Measurements from ENCODE around the gene RNF14. TPM values are rescaled to one million over a fixed set of nuclear protein-coding genes. Genes with fewer than 3 reads are reported as not detected.

Gene RNF14
- total and polyA plus RNA-seq, 2 of the 8 experiments (the other 6 are each of a cell fraction or from before 2014, with no cell fraction given) = 4.7 to 20.2 TPM

DNA sequence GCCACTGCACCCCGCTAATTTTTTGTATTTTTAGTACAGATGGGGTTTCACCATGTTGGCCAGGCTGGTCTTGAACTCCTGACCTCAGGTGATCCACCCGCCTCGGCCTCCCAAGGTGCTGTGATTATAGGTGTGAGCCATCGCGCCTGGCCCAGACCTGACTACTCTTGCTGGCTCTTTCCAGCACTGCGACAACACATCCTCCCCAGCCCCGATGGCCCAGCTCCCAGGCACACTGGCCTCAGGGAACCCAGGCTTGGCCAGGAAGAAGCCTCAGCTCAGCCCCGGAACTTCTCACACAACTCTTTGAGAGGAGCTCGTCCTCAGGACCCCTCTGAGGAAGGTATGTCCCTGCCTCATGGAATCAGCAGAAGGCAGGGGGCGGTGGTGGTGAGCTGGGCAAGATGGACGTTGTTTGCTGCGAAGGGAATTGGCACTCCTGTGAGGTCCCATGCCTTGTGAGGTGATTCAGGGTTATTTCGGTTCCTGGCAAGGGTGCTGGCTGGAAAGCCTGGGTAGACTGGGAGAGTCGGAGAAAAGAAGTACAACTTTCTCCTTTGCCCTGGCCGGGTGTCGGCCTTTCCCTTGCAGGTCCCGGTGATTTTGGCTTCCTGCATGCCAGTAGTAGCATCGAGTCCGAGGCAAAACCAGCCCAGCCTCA lies 39.4 kb upstream of the RNF14 start:
- Histone ChIP-seq H3K27ac (ENCODE audit: low read depth, low read length) (no peak overlapping the region), H4K20me1 (replicated peaks in 1 of 2; ENCODE audit: control insufficient read depth in 1 of 2, insufficient read depth in 2 of 2, low read length in 2 of 2) (peaks cover 0 to 3% of the 10 kb centered on the region in 2 experiments), H2BK12ac (ENCODE audit: low read depth, low read length) (no peak overlapping the region), H3K4ac (replicated peaks; ENCODE audit: insufficient read length, low read depth, low read length) (no peak overlapping the region), H4K5ac (ENCODE audit: insufficient read length, low read depth, low read length) (no peak overlapping the region), H3K56ac (replicated peaks; ENCODE audit: insufficient read length, low read depth, low read length) (no peak overlapping the region), H3K4me1 (replicated peaks in 1 of 4; ENCODE audit: control insufficient read depth in 3 of 4, insufficient read depth in 4 of 4, low read length in 3 of 4) (no peaks in the 10 kb centered on the region), H2AK5ac (ENCODE audit: low read depth, low read length) (no peak overlapping the region), H4K91ac (replicated peaks; ENCODE audit: insufficient read length, low read length) (no peak overlapping the region), H3K9ac (replicated peaks in 1 of 4; ENCODE audit: extremely low read depth in 1 of 4, low read depth in 3 of 4, low read length in 3 of 4) (no peak overlapping the region), H2AFZ (ENCODE audit: low read length) (no peak overlapping the region), H3K79me2 (ENCODE audit: control insufficient read depth in 1 of 2, insufficient read depth in 2 of 2, low read length in 2 of 2) (peaks cover 1 to 5% of the 10 kb centered on the region in 2 experiments; a peak in 1 of 4 replicates), H3K36me3 (ENCODE audit: control insufficient read depth in 2 of 4, insufficient read depth in 4 of 4, low read length in 3 of 4) (peaks cover 31 to 87% (median 67%) of the 10 kb centered on the region in 4 experiments), H2BK15ac (ENCODE audit: low read length) (no peak overlapping the region), H3K4me2 (ENCODE audit: insufficient read depth in 1 of 2, low read depth in 2 of 2, low read length in 2 of 2) (no peak overlapping the region), H2BK120ac (replicated peaks; ENCODE audit: low read depth, low read length) (no peak overlapping the region), H3K27me3 (replicated peaks in 1 of 4; ENCODE audit: control insufficient read depth in 3 of 4, extremely low read depth in 1 of 4, insufficient read depth in 3 of 4, low read length in 3 of 4) (no peaks in the 10 kb centered on the region), H3K23me2 (ENCODE audit: low read depth, low read length) (no peaks in the 10 kb centered on the region), H3K18ac (ENCODE audit: extremely low read depth, low read length) (no peak overlapping the region), H3K14ac (ENCODE audit: insufficient read length) (no peak overlapping the region), H4K8ac (ENCODE audit: extremely low read depth, insufficient read depth, low read length) (no peak overlapping the region), H2BK5ac (ENCODE audit: low read depth, low read length) (no peak overlapping the region), H2BK20ac (ENCODE audit: low read length) (no peak overlapping the region), H3K79me1 (ENCODE audit: low read depth, low read length) (peaks cover 3% of the 10 kb centered on the region; the same call in 1 of the 2 replicates), H3K4me3 (ENCODE audit: extremely low read depth in 1 of 4, insufficient read depth in 2 of 4, low read depth in 3 of 4, low read length in 4 of 4) (no peak overlapping the region), H3K23ac (ENCODE audit: insufficient read length) (no peak overlapping the region), H3K9me3 (ENCODE audit: insufficient read depth in 2 of 2, low read depth in 1 of 2, low read length in 1 of 2) (no peaks in the 10 kb centered on the region)
- TF ChIP-seq, protein P1, sequence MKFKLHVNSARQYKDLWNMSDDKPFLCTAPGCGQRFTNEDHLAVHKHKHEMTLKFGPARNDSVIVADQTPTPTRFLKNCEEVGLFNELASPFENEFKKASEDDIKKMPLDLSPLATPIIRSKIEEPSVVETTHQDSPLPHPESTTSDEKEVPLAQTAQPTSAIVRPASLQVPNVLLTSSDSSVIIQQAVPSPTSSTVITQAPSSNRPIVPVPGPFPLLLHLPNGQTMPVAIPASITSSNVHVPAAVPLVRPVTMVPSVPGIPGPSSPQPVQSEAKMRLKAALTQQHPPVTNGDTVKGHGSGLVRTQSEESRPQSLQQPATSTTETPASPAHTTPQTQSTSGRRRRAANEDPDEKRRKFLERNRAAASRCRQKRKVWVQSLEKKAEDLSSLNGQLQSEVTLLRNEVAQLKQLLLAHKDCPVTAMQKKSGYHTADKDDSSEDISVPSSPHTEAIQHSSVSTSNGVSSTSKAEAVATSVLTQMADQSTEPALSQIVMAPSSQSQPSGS (IDR thresholded peaks at IDR 0.05; ENCODE audit: low read length) = no peak
- TF ChIP-seq SAP30 (IDR thresholded peaks at IDR 0.05; ENCODE audit: insufficient read depth, insufficient replicate concordance, low read length) (no peak), CTBP2 (IDR thresholded peaks at IDR 0.05; ENCODE audit: borderline replicate concordance, insufficient read depth, insufficient read length, low read length) (no peak), POLR2A (IDR thresholded peaks at IDR 0.05; ENCODE audit: control extremely low read depth in 1 of 2, low read depth in 2 of 2, low read length in 2 of 2) (no peak), RFX5 (IDR thresholded peaks at IDR 0.05; ENCODE audit: borderline replicate concordance, low read depth, low read length) (no peak), YY1 (IDR thresholded peaks at IDR 0.05; ENCODE audit: low read depth, low read length) (no peak)
- TF ChIP-seq, protein P2, sequence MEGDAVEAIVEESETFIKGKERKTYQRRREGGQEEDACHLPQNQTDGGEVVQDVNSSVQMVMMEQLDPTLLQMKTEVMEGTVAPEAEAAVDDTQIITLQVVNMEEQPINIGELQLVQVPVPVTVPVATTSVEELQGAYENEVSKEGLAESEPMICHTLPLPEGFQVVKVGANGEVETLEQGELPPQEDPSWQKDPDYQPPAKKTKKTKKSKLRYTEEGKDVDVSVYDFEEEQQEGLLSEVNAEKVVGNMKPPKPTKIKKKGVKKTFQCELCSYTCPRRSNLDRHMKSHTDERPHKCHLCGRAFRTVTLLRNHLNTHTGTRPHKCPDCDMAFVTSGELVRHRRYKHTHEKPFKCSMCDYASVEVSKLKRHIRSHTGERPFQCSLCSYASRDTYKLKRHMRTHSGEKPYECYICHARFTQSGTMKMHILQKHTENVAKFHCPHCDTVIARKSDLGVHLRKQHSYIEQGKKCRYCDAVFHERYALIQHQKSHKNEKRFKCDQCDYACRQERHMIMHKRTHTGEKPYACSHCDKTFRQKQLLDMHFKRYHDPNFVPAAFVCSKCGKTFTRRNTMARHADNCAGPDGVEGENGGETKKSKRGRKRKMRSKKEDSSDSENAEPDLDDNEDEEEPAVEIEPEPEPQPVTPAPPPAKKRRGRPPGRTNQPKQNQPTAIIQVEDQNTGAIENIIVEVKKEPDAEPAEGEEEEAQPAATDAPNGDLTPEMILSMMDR (IDR thresholded peaks at IDR 0.05; ENCODE audit: control extremely low read depth in 1 of 3, insufficient read depth in 1 of 3, low read depth in 1 of 3, low read length in 3 of 3) = peak in 2 of 3 experiments; percentile 8 to 10; a peak in 2 of 4 replicates
- 92% methylated on average over 19 of the region's 19 CpGs; no CpG with 5 or more reads in 1 of the 2 experiments for WGBS, 2 experiments (ENCODE audit: extremely low coverage in 1 of 2, insufficient coverage in 1 of 2, insufficient read length in 1 of 2, insufficient replicate concordance in 2 of 2, low coverage in 1 of 2, low lambda C conversion rate in 2 of 2, missing lambda C conversion rate in 1 of 2)
- FAIRE-seq = no peak
- POLR2A ChIA-PET (ENCODE audit: partially characterized antibody) = interaction anchor here (1.4 to 1.8 kb wide), 2 partner anchors 10 to 18 kb away, joined by 4 read pairs; no protein-coding TSS in a partner anchor
- DNase-seq (ENCODE audit: low read depth in 1 of 2, low spot score in 2 of 2) = no peak
- CTCF ChIA-PET (ENCODE audit: partially characterized antibody) = interaction anchor here (0.6 to 20.8 kb wide), 10 partner anchors 11 to 1254 kb away, joined by 3 to 324 read pairs (median 4); partner anchors contain the start of gene PCDH12

Data from H1 (cell line).